H54 (cell line): Measurements from ENCODE around the gene CELF4.

Experiments used
- DNase-seq: peaks from one replicate; pipeline ENCODE4 v3.0.0; 2011; ENCODE audit warnings: low spot score, mixed read lengths; ENCODE audit not compliant: insufficient read length
- FAIRE-seq: peaks from 3 replicates; lab custom pipeline; 2011; peaks lifted over from hg19 to GRCh38; lab: Jason Lieb, UNC
- POLR2A ChIP-seq: IDR thresholded peaks from 2 replicates; pipeline ENCODE4 v1.6.1; 2011; ENCODE audit warnings: low read depth, mild to moderate bottlenecking, low read length

CELF4 gene

GRCh38 chr18:37516361-37516853 lies 49.2 kb downstream of the CELF4 start:
- FAIRE-seq (no peak), DNase-seq (no peak)
- no peak for TF ChIP-seq POLR2A

- FAIRE-seq (no peak), DNase-seq (no peak)
- no peak for TF ChIP-seq POLR2A
Observed at GRCh38 chr18:37514953-37515352, 50.6 kb downstream of the CELF4 start.

- TF ChIP-seq POLR2A: no peak
- FAIRE-seq: no peak
Observed at GRCh38 chr18:37512400-37512799, 53.2 kb downstream of the CELF4 start.

GRCh38 chr18:37511721-37512298 lies 53.8 kb downstream of the CELF4 start:
- FAIRE-seq: no peak
- no peak for DNase-seq

More at GRCh38 chr18:37512400-37512799, 53.2 kb downstream of the CELF4 start:
- DNase-seq: no peak

GRCh38 chr18:37509600-37509999 lies 56.0 kb downstream of the CELF4 start:
- FAIRE-seq: no peak
- DNase-seq: no peak
- TF ChIP-seq POLR2A: no peak

More at GRCh38 chr18:37511721-37512298, 53.8 kb downstream of the CELF4 start:
- no peak for TF ChIP-seq POLR2A

GRCh38 chr18:37508207-37508606 lies 57.4 kb downstream of the CELF4 start:
- no peak for FAIRE-seq
- DNase-seq: no peak
- TF ChIP-seq POLR2A: no peak

GRCh38 chr18:37507239-37507638 lies 58.4 kb downstream of the CELF4 start:
- no peak for FAIRE-seq
- no peak for DNase-seq

GRCh38 chr18:37506001-37506400 lies 59.6 kb downstream of the CELF4 start:
- FAIRE-seq: no peak
- no peak for TF ChIP-seq POLR2A
- no peak for DNase-seq

More at GRCh38 chr18:37507239-37507638, 58.4 kb downstream of the CELF4 start:
- TF ChIP-seq POLR2A: no peak

GRCh38 chr18:37505321-37505720 lies 60.3 kb downstream of the CELF4 start:
- DNase-seq: no peak
- FAIRE-seq: no peak
- TF ChIP-seq POLR2A: no peak

- no peak for FAIRE-seq
- no peak for TF ChIP-seq POLR2A
- DNase-seq: no peak
Observed at GRCh38 chr18:37502601-37503000, 63.0 kb downstream of the CELF4 start.

- DNase-seq (no peak), FAIRE-seq (no peak)
- no peak for TF ChIP-seq POLR2A
Observed at GRCh38 chr18:37502036-37502435, 63.6 kb downstream of the CELF4 start.

GRCh38 chr18:37501136-37501535 lies 64.5 kb downstream of the CELF4 start:
- no peak for DNase-seq
- no peak for TF ChIP-seq POLR2A
- no peak for FAIRE-seq

GRCh38 chr18:37499913-37500312 lies 65.7 kb downstream of the CELF4 start:
- FAIRE-seq (no peak), DNase-seq (no peak)
- no peak for TF ChIP-seq POLR2A

GRCh38 chr18:37499044-37499443 lies 66.6 kb downstream of the CELF4 start:
- no peak for TF ChIP-seq POLR2A
- no peak for FAIRE-seq
- no peak for DNase-seq

- FAIRE-seq: no peak
- no peak for TF ChIP-seq POLR2A
Observed at GRCh38 chr18:37497853-37498518, 67.6 kb downstream of the CELF4 start.

More at GRCh38 chr18:37497853-37498518, 67.6 kb downstream of the CELF4 start:
- no peak for DNase-seq
